Smooth muscle cell of trachea (primary cell): ENCODE measurements around the gene TMEM9B. TPM values are rescaled to one million over a fixed set of nuclear protein-coding genes. Genes with fewer than 3 reads are reported as not detected.

ENCODE experiments used
- total RNA-seq: library from RNA; depleted of rRNA; stranded (reverse); fragments of >200 nt; gene quantifications from 2 replicates; pipeline ENCODE4 v1.2.1, GENCODE V29; 2014

Gene TMEM9B
- total RNA-seq = 41.5 and 43.5 TPM in 2 replicates

GRCh38 chr11:8964324-8965320 is at the start of gene TMEM9B:
Gene TMEM9B (minus strand): TSS chr11:8964442. CDS start chr11:8964313, 129 bp downstream.

GRCh38 chr11:9003573-9004182 is 39.4 kb upstream of the TMEM9B start, which contains the start of gene NRIP3:
Gene NRIP3 (minus strand): TSS chr11:9004001. CDS start chr11:9003935, 66 bp downstream.

GRCh38 chr11:8942518-8943066 is 21.6 kb downstream of the TMEM9B start, which contains the start of gene ASCL3:
Gene ASCL3 (minus strand): TSS chr11:8943016. CDS start chr11:8938161, 4,855 bp downstream.

GRCh38 chr11:8932564-8933180 is 31.6 kb downstream of the TMEM9B start, which contains the start of gene C11orf16:
Gene C11orf16 (minus strand): TSS chr11:8932947. CDS start chr11:8932308, 639 bp downstream.

GRCh38 chr11:8911029-8911823 is 53.0 kb downstream of the TMEM9B start, which contains the start of gene AKIP1:
Gene AKIP1 (plus strand): TSS chr11:8911189. CDS start chr11:8911450, 261 bp downstream.

Other genes starting within 250 kb of the TMEM9B start
- gene AKIP1, start 53.3 kb downstream of the TMEM9B start, total RNA-seq = 39.0 and 52.6 TPM in 2 replicates
- gene C11orf16, start 31.5 kb downstream of the TMEM9B start, total RNA-seq = not detected in 2 replicates
- gene ASCL3, start 21.4 kb downstream of the TMEM9B start, total RNA-seq = not detected in 2 replicates
- gene NRIP3, start 39.6 kb upstream of the TMEM9B start, total RNA-seq = 14.1 and 21.7 TPM in 2 replicates
- gene SCUBE2, start 127.2 kb upstream of the TMEM9B start, total RNA-seq = 1.5 and 2.2 TPM in 2 replicates